ENCODE data around the gene KRTAP27-1.
A peak's percentile ranks its signal among the peaks of the same experiment; 100 is the strongest.

The KRTAP27-1 gene

GRCh38 chr21:30337276-30337744, at the start of gene KRTAP27-1:
KRTAP27-1 (minus strand) TSS chr21:30337694; CDS start chr21:30337668, 26 bp downstream.
- no peak for DNase-seq (ENCODE audit: insufficient read length, low spot score)
- no peak for TF ChIP-seq POLR2A (IDR thresholded peaks at IDR 0.05; ENCODE audit: low read depth, low read length)
- FAIRE-seq, result no peak

DNA sequence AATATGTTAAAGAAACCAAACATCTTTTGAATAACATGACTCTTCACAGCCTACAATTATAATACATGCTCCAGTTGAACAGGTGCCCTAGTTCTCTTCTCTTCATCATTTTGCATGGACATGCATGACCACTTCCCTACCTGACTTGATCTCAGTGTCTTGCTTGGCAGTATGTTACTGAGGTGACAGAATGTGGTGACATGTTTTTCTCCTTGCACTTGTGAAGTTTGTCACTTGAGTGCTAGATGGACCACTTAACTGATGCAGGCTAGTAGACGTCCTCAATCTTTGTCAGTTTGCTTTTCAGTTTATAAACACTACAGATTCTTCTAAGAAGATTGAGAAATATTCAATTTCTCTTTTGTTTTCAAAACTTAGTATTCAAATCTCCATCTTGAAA, 44.7 kb upstream of the KRTAP27-1 start:
- DNase-seq (ENCODE audit: insufficient read length, low spot score) (no peak), FAIRE-seq (no peak)
- no peak for TF ChIP-seq POLR2A (IDR thresholded peaks at IDR 0.05; ENCODE audit: low read depth, low read length)

GRCh38 chr21:30372139-30372770, 34.8 kb upstream of the KRTAP27-1 start, which contains the start of gene KRTAP13-2:
KRTAP13-2 (minus strand) TSS chr21:30372271; CDS start chr21:30372213, 58 bp downstream.
- FAIRE-seq (no peak), DNase-seq (ENCODE audit: insufficient read length, low spot score) (no peak)

DNA sequence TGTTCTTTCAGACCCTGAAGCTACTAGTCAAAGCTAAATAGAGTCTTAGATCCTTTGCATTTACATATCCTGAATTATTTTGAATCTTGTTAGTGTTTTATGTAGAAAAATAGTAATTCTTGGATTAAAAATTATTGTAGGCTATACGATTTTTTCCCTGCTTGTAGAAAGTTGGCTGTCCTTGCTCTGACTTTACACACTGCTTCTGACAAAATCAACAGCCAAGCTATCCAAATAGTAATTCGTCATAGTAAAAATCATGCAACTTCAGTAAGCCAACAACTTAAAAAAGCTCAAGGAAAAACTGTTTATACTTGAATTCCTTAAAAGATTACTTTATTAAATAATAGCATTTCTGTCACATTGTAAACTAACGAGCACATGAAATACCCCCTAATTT, 18.4 kb upstream of the KRTAP27-1 start:
- TF ChIP-seq POLR2A (IDR thresholded peaks at IDR 0.05; ENCODE audit: low read depth, low read length), result no peak
- FAIRE-seq (no peak), DNase-seq (ENCODE audit: insufficient read length, low spot score) (no peak)

More at GRCh38 chr21:30372139-30372770, 34.8 kb upstream of the KRTAP27-1 start, which contains the start of gene KRTAP13-2:
- no peak for TF ChIP-seq POLR2A (IDR thresholded peaks at IDR 0.05; ENCODE audit: low read depth, low read length)

DNA sequence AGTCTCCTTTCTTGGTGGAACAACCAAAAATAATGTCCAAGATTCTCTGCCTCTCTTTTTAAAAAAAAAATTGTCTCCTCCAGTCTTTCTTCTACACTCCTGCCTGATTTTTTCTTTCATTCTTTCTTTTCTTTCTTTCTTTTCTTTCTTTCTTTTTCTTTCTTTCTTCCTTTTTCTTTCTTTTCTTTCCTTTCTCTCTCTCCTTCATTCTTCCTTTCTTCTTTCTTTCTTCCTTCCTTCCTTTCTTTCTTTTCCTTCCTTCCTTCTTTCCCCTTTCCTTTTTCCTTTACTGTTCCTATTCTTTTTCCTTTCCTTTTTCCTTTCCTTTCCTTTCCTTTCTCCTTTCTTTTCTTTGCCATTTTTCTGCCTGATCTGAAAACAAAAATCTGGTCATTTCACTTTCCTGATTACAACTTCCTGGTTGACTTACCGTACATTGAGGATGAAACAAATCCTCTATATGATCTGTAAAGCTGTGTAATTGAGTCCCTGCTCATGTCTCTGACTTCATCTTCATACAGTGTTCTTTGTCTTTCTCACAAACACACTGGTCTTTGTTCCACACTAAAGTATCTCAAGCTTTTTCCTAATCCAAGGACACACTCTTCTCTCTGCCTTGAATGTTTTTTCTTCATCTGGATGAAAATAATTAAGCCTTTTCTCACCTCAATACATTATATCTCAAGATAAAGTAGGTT, 17.0 kb upstream of the KRTAP27-1 start:
- no peak for DNase-seq (ENCODE audit: insufficient read length, low spot score)
- FAIRE-seq, result no peak
- no peak for TF ChIP-seq POLR2A (IDR thresholded peaks at IDR 0.05; ENCODE audit: low read depth, low read length)

DNA sequence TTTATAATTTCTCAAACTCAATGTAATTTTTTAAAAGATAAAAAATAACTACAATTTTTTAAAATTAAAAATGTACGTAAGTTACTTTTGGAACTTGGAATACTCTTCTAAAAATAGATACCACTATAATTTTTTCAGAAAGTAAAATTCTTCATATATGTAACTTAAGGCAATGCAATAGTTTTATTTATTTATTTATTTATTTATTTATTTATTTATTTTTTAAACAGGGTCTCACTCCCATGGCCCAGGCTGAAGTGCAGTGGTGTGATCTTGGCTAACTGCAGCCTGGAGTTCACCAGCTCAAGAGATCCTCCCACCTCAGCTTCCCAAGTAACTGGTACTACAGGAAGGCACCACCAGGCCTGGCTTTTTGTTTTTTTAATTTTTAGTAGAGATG, 14.0 kb upstream of the KRTAP27-1 start:
- no peak for TF ChIP-seq POLR2A (IDR thresholded peaks at IDR 0.05; ENCODE audit: low read depth, low read length)
- DNase-seq (ENCODE audit: insufficient read length, low spot score) (no peak), FAIRE-seq (no peak)

GRCh38 chr21:30349572-30349971, 12.1 kb upstream of the KRTAP27-1 start:
- FAIRE-seq (no peak), DNase-seq (ENCODE audit: insufficient read length, low spot score) (no peak)
- no peak for TF ChIP-seq POLR2A (IDR thresholded peaks at IDR 0.05; ENCODE audit: low read depth, low read length)

- FAIRE-seq (no peak), DNase-seq (ENCODE audit: insufficient read length, low spot score) (no peak)
- no peak for TF ChIP-seq POLR2A (IDR thresholded peaks at IDR 0.05; ENCODE audit: low read depth, low read length)
These were observed 11.0 kb upstream of the KRTAP27-1 start, which contains the start of gene KRTAP23-1 for GRCh38 chr21:30348506-30348905. KRTAP23-1 (minus strand) TSS chr21:30348606; CDS start chr21:30348606, 0 bp downstream.

DNA sequence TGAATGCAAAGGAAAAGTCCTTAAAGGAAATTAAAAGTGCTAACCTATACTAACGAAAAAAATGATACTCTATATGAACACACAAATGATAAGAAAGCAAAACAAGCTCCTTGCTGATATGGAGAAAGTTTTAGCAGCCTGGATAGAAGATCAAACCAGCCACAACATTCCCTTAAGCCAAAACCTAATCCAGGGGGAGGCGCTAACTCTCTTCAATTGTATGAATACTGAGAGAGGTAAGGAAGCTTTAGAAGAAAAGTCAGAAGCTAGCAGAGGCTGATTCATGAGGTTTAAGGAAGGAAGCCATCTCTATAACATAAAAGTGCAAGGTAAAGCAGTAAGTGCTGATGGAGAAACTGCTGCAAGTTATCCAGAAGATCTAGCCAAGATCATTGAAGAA, 7.5 kb upstream of the KRTAP27-1 start:
- FAIRE-seq, result no peak
- no peak for DNase-seq (ENCODE audit: insufficient read length, low spot score)
- TF ChIP-seq POLR2A (IDR thresholded peaks at IDR 0.05; ENCODE audit: low read depth, low read length), result no peak

DNA sequence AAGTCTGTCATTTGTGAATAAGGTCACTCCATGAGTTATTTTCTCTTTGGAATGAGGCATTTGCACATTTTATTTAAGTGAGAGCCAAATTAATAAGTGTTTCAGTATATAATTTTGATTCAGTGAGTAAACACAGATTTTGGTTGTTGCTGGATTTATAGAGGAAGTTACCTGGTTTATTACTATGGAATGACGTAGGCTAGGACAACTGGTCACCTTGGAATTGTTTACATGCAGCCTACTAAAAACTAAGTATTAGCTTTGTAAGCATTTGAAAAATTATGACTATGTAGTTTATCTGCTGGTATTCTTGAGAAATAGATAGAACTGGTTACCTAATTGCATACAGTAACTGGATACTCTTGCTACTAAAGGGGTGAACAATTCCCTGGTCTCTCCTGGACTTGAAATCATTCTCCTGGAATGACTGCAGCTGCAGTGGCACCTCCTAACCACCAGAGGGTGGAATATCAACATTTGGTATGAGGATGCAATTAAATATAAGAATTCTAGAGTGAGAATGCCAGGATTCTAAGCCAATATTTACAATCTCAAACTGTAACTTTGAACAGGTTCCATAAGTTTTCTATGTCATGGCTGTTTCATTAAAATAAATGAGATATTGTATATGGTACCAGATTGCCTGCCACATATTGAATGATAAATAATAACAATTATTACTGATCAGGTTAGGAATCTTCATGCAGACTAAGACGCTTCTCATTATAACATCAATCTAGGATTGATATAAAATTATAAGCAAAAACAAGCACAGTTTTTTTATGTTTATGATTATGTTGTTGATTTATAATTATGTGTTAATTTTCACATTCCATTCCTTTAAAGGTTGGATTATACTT, 3.5 kb upstream of the KRTAP27-1 start:
- no peak for TF ChIP-seq POLR2A (IDR thresholded peaks at IDR 0.05; ENCODE audit: low read depth, low read length)
- FAIRE-seq (peak; percentile 38), DNase-seq (ENCODE audit: insufficient read length, low spot score) (peak; percentile 13)

- FAIRE-seq, result no peak
- no peak for TF ChIP-seq POLR2A (IDR thresholded peaks at IDR 0.05; ENCODE audit: low read depth, low read length)
- no peak for DNase-seq (ENCODE audit: insufficient read length, low spot score)
These were observed 1.2 kb upstream of the KRTAP27-1 start for GRCh38 chr21:30338717-30339116.

DNA sequence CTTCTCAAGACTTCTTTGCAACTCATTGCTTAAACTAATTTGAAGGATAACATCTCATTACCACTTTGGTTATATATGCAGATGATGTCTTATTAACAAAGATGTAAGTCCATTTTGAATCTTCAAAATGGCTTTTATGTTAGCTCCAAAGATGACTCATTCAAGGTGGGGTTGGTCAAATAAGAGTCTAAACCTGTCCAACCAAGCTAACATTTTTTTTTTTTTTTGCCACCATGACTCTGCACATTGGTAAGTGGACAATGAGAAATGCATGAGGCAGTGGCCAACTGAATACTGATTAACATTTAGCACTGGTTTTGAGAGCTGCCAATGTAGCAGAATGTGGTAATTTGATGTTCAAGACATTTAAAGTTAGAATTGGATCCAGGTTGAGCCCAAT, 278 bp upstream of the KRTAP27-1 start:
- TF ChIP-seq POLR2A (IDR thresholded peaks at IDR 0.05; ENCODE audit: low read depth, low read length), result no peak
- no peak for FAIRE-seq

GRCh38 chr21:30336596-30336995, 898 bp downstream of the KRTAP27-1 start:
- FAIRE-seq (no peak), DNase-seq (ENCODE audit: insufficient read length, low spot score) (no peak)
- no peak for TF ChIP-seq POLR2A (IDR thresholded peaks at IDR 0.05; ENCODE audit: low read depth, low read length)

More for the DNA sequence above, 278 bp upstream of the KRTAP27-1 start:
- no peak for DNase-seq (ENCODE audit: insufficient read length, low spot score)

DNA sequence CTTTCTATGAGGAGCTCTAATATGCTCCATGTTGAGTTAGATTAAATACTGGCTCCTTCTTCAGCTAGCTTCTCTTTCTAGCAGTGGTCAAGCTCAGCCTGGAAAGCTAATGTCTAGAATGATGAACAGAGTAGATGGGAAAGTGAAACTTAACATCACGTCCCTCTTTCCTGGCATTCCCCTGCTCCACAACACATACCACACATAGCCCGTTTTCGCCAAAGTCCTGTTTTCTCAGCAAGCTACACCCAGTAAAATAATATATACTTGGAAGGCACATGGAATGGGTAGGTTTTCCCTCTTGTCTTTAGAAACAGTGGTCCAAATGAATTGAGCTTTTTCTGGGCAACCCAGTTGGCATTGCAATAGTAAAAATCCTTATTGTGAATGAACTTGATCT, 3.8 kb downstream of the KRTAP27-1 start:
- TF ChIP-seq POLR2A (IDR thresholded peaks at IDR 0.05; ENCODE audit: low read depth, low read length), result no peak
- DNase-seq (ENCODE audit: insufficient read length, low spot score), result no peak
- FAIRE-seq, result no peak

All from H54 (cell line).